HG02885 (cell line): ENCODE measurements around the gene XRCC5.
"Not testable (repeated sequence)": the region's sequence is repeated elsewhere in the genome, so short reads cannot be mapped to it uniquely, and the experiment has no call there.

ENCODE experiments used
- ATAC-seq: cut with Tn5 transposase; IDR thresholded peaks from one replicate; pipeline ENCODE4 v1.9.1; 2021; ENCODE audit warnings: mild to moderate bottlenecking; ENCODE audit not compliant: unreplicated experiment, poor library complexity

The XRCC5 gene

GRCh38 chr2:216183462-216183861 lies 74.3 kb downstream of the XRCC5 start:
- no peak for ATAC-seq

DNA sequence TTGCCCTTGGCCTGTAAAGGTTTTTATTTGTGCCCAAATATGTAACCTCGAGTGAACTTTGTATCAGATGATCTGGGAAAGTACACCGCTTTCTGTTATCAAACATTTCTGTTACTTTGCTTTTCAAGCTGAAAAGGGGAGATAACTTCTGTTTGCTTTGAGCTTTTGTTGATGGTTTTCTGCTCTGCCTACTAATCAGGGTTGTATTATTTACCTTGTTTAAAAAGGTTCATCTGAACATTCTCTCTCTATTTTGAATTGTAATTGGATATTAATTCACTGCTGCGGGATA lies 79.4 kb downstream of the XRCC5 start:
- ATAC-seq, result no peak

DNA sequence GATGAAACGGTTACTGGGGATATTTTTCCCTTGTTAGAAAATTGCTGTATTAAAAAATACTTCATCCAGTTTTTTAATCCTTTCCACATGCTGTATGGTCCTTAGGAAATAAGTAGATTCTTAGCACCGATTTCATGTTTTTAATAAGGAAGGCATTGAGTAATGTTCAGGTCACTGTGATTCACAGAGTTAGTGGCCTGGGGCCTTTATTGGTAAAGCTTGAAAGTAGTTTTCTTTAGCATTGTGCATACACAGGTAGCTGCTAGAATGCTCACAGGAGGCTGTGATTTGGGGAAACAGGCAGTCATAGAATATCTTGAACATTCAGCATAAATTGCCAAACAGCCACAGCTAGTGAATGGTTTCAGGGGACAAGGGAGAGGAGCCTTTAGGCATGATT lies 79.8 kb downstream of the XRCC5 start:
- ATAC-seq, result no peak

GRCh38 chr2:216189410-216189809 lies 80.3 kb downstream of the XRCC5 start:
- ATAC-seq, result no peak

- no peak for ATAC-seq
These were observed 83.0 kb downstream of the XRCC5 start for GRCh38 chr2:216192181-216192580.

DNA sequence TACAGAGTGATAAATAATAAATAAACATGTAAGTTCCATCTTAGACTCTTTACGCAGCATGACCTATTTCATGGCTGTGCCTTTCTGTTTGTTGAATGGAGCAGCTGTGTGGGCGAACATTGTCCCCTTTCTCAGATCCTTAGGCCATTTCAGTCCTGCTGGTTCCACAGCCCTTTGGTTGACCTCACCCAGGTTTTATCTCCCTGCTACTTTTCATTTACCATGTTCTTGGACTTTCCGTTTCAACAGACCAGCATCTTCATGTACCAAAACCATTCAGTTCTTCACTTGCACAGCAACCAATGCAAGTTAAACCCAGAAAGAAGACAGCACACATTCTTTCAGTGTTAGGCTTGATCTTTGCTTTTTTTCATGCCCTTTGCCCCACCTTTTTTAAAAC lies 83.8 kb downstream of the XRCC5 start:
- ATAC-seq, result no peak

DNA sequence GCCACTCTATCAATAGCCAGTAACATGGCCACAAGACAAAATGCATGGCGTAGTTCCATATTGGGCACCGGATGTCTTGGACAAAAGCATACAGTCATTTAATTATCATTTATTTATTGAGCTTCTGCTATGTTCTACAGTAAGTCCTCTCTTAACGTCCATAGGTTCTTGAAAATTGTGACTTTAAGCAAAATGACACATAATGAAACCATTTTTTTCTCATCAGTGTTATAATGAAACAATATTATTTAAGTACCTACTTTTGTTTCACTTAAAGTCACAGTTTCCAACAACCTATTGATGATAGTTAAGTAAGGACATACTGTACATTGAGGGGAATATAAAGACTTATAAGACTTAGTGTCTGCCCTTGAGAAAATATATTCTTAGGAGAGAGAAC lies 84.9 kb downstream of the XRCC5 start:
- peak; percentile 62 for ATAC-seq

- ATAC-seq, result no peak
These were observed 85.4 kb downstream of the XRCC5 start for GRCh38 chr2:216194561-216194960.

GRCh38 chr2:216195565-216196029 lies 86.4 kb downstream of the XRCC5 start:
- no peak for ATAC-seq

- no peak for ATAC-seq
These were observed 92.7 kb downstream of the XRCC5 start for GRCh38 chr2:216201692-216202306.

DNA sequence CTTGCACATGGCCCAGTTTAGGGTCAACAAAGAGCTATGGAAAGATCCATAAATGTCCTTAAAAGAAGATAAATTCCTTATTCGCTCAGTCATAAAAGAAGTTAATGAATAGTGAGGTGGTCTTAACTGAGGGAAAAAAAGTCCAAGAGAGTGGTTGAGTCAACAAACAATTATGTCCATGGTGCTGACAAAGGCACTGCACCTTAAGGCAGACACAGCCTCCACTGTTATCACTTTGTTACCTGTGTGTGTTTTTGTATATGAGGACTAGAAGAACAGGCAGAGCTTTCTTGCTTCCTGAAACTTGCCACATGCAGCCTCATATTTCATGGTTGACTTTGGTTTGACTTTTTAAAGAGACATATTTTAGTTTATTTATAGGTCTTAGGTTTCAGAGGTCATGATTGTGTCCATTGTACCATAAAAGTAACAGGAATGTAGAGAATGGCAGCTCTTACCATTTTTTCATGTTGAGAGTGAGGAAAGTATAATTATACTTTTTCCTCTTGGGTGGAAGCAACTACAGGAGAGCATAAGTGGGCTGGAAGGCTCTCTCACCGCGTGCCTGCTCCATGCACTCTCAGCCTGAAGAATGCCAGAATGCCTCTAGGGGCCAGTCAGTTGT lies 93.6 kb downstream of the XRCC5 start:
- ATAC-seq, result no peak

- peak; percentile 2 for ATAC-seq
These were observed 96.3 kb downstream of the XRCC5 start for GRCh38 chr2:216205486-216205885.

DNA sequence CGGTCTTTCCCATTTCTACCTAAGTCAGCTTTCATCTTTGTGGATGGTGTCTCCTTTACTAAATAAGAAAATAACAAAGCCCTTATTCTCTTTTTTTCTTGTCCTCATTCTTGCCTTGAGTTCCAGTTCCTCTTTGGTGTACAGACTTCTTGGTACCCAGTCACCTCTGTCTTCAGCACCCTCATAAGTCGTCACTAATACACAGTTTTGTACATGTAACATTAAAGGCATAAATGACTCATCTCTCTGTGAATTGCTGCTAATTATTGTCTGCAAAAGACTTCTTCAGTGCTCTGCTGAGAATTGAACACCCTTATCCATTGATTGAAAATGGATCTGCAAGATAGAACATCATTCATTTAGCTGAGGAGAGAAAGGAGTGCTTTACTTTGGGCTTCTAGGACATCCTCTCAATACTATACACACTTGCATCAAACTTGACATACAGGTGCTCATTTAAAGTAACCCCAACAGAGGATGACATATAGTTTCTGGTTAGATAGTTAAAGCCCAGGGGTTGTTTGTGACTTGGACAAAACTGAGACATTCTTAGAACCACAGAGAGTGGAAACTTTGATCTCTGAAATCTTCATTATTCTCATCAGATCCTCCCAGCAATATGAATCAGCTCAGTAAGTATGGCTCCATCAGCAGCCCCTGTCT lies 97.0 kb downstream of the XRCC5 start:
- ATAC-seq, result peak; percentile 80

DNA sequence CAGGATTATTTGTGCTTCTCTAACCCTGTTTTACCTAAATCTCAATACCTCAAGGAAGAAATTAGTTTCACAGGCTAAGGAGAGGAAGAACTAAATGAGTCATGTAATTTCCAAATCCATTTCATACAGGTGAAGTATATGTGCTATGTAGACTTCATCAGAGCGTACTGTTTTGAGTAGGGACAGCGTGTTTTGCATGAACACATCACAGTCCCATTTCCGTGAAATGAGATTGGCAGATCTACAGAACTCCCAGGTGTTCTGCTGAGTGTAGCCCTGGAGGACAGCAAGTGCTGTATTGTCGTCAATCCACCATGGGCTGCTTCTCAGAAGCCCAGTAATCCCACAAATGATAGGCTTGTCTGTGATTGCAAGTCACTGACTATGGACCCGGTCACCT lies 97.7 kb downstream of the XRCC5 start:
- peak; percentile 58 for ATAC-seq

GRCh38 chr2:216208661-216209060 lies 99.5 kb downstream of the XRCC5 start:
- ATAC-seq, result not testable (repeated sequence)

DNA sequence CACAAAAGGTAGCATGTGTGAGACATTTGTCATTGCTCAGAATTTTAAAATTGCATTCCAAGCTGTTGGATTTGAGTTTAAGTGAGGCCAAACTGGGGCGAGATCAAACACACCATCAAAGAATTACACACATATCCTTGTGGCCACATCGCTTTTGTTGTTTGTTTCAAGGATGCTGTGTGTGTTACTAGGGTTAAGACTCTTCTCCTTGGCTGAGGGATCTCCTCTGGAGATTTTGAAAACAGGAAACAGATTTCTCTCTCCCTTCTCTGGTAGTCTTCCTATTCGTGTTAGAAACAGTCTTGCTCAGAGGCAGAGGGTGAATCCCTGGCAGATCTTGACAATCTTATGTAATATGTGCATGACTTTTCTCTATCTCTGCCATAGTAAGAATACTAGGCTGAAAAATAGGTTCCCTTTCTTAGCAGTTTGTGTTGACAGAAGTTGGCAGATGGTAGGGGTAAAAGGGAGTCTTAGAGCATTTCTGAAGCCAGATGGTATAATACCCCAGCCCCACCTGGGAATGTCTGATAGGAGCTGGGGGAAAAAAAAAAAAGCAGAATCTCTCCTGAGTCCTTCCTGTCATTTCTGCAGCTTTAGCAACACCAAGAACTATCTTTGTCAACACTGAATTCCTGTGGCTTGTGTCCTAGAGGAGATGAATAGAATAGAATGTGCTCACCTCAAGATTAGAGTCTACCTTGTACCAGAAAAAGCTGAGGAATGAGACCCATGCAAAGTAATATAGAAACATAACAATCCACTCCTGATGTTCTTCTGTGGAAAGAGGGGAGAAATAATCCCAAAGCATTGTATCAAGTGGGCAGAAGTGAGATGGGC lies 101.8 kb downstream of the XRCC5 start:
- ATAC-seq, result no peak

DNA sequence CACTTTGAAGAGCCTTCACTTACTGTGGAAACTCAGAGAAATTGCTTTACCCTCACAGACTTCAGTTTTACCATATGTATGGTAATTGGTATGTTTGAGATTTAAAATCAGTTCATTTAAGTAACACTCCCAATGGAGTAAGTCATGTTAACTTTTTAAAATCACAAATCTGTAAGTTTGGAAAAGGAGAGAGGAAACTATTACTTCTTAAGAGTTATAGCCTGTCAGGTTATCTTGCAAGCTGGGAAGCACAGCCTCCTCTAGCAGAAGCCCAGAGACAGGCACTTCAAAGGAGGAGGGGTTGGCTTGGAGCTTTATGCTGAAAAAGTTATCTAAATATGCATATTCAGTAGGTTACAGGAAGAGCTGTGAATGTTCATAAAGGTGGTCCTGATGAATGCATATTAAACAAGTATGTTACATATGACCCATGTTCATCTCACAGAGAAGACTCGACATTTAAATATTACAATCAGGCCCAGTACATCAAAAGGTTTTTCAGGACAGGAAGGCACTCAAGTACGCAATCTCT lies 102.5 kb downstream of the XRCC5 start:
- no peak for ATAC-seq

- no peak for ATAC-seq
These were observed 105.6 kb downstream of the XRCC5 start for GRCh38 chr2:216214768-216215167.

DNA sequence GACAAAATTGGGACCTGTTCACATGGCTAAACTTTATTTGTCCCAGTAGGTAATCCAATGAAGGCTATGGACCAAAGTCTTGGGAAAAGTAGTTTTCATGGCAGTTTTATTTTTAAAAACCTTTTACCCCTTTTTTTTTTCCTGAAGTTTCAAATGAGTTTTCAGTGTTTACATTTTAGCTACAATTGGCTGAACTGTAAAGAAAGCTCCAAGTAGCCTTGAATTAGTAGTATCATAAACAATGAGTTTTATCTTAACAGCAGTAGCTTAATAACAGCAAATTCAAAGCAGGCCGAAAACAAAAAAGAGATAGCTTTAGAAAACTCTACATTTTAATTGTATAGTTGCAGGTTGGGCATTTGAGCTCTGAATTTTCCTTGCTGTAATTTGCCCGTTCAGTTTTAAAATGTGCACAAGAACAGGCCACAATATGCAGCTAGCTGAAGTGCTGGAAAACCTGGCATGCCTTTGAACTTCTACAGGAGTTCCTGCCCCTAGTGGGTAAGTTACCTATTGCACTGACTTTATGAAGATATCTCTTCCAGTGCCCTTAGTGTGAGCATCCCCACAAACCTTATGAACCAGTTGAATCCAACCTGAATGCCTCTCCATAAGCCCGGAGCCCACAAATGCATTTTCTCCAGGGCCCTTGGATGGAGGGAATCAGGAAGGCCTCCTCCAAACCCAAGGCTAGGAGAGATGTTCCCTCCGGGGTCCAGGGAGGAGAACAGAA lies 106.7 kb downstream of the XRCC5 start:
- peak; percentile 53 for ATAC-seq
